OCI-LY7 (cell line): ENCODE results near the gene MTA3. TPM values are rescaled to one million over a fixed set of nuclear protein-coding genes. Genes with fewer than 3 reads are reported as not detected.

Source experiments
- BruUV-seq: library from RNA; stranded (reverse); fragments of 400-500 nt; replicated peaks from 2 replicates; lab custom pipeline; 2021; lab: Mats Ljungman, UMichigan
- CTCF ChIA-PET: fragments of 300-600 bp; sonication (Branson Sonifier 250); formaldehyde crosslinking; loops from one replicate; lab custom pipeline; 2022; ENCODE audit warnings: antibody characterized with exemption; ENCODE audit not compliant: unreplicated experiment; lab: Charles Lee
- POLR2A ChIA-PET: fragments of 300-600 bp; sonication (Branson Sonifier 250); formaldehyde crosslinking; loops from one replicate; lab custom pipeline; 2022; ENCODE audit warnings: antibody characterized with exemption; lab: Charles Lee
- DNase-seq: peaks from one replicate; pipeline ENCODE4 v3.0.0-alpha.2; 2015; ENCODE audit warnings: low spot score
- H2AFZ ChIP-seq: fragments of 200-600 bp; sonication (generic), shearing (Covaris generic); 2 replicates; pipeline ENCODE4 v1.6.1; 2014; ENCODE audit warnings: mild to moderate bottlenecking, antibody characterized with exemption, low read length, moderate library complexity
- H3K27ac ChIP-seq: fragments of 200-600 bp; sonication (generic); 2 replicates; pipeline ENCODE4 v1.5.1; 2014; ENCODE audit warnings: mixed run types, low read depth, mild to moderate bottlenecking, moderate library complexity, low read length, inconsistent platforms; ENCODE audit not compliant: poor library complexity, severe bottlenecking
- H3K36me3 ChIP-seq: fragments of 200-600 bp; sonication (generic); 2 replicates; pipeline ENCODE4 v1.6.1; 2014; ENCODE audit warnings: mild to moderate bottlenecking, antibody characterized with exemption, low read length, moderate library complexity, mixed read lengths; ENCODE audit not compliant: insufficient read depth
- H3K4me1 ChIP-seq: fragments of 200-600 bp; sonication (generic); 2 replicates; pipeline ENCODE4 v1.5.1; 2014; ENCODE audit warnings: mild to moderate bottlenecking, low read length; ENCODE audit not compliant: insufficient read depth, poor library complexity, severe bottlenecking
- H3K4me2 ChIP-seq: fragments of 200-600 bp; sonication (generic); 2 replicates; pipeline ENCODE4 v1.6.1; 2014; ENCODE audit warnings: mild to moderate bottlenecking, low read length
- H3K4me3 ChIP-seq: fragments of 200-600 bp; sonication (generic); 2 replicates; pipeline ENCODE4 v1.5.1; 2014; ENCODE audit warnings: mild to moderate bottlenecking, low read depth, low read length; ENCODE audit not compliant: poor library complexity, severe bottlenecking
- H3K79me2 ChIP-seq: fragments of 200-600 bp; sonication (generic); 2 replicates; pipeline ENCODE4 v1.6.1; 2016; ENCODE audit warnings: low read depth, mild to moderate bottlenecking, low read length, moderate library complexity, mixed read lengths; ENCODE audit not compliant: insufficient read depth
- H3K9me2 ChIP-seq: fragments of 200-600 bp; sonication (generic); 2 replicates; pipeline ENCODE4 v1.6.1; 2016; ENCODE audit warnings: mild to moderate bottlenecking, low read length, mixed read lengths; ENCODE audit not compliant: insufficient read depth
- H3K9me3 ChIP-seq: fragments of 200-600 bp; sonication (generic); 2 replicates; pipeline ENCODE4 v1.6.1; 2014; ENCODE audit warnings: mild to moderate bottlenecking, mixed run types, low read length, mixed read lengths
- H4K20me1 ChIP-seq: fragments of 200-600 bp; sonication (generic); 2 replicates; pipeline ENCODE4 v1.6.1; 2014; ENCODE audit warnings: mild to moderate bottlenecking, antibody characterized with exemption, low read length, moderate library complexity, mixed read lengths; ENCODE audit not compliant: insufficient read depth
- CTCF ChIP-seq: fragments of 200-600 bp; sonication (generic); conservative IDR thresholded peaks from 2 replicates; pipeline ENCODE4 v1.5.1; 2014; ENCODE audit warnings: mild to moderate bottlenecking, antibody characterized with exemption, low read length, moderate library complexity, mixed read lengths
- EZH2phosphoT487 ChIP-seq: fragments of 200-600 bp; sonication (generic); IDR thresholded peaks from 2 replicates; pipeline ENCODE4 v1.6.1; 2018; ENCODE audit warnings: low read depth, borderline replicate concordance, mild to moderate bottlenecking, mixed run types, antibody characterized with exemption, low read length, moderate library complexity, mixed read lengths
- intact Hi-C: fragments of 100-400 bp; cut with micrococcal nuclease; formaldehyde crosslinking; loops from one replicate; pipeline ENCODE4 v1.10.0; 2022; ENCODE audit not compliant: unreplicated experiment
- total RNA-seq, 2 experiments: library from RNA; depleted of rRNA in 1 of 2; stranded (reverse); fragments of >200 nt in 1 of 2; shearing (Covaris generic) in 1 of 2; gene quantifications; 2 replicates each; pipeline ENCODE4 v1.2.3, GENCODE V29; 2014 to 2022

MTA3 gene
- total RNA-seq, 2 experiments from 2014 or later = 72.7 to 205 TPM

DNA sequence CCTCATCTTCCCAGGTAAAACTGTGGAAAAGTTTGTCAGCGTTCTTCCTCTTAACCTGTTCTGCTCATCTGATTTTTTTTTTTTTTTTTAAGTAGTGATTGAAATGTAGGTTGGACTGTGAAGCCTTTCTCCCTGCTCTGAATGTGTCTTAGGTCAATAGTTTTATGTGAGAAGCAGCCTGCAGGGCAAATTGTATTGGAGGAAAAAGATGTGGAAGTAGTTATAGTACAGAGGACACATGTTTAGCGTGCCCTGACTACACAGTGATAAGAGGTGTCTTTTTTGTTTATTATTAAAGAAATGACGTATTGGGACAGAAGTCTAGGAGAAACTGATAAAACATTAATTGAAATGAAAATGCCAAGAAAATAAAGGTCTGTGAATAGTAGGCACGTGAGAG lies 1.5 kb downstream of the MTA3 start:
- peak overlapping the region; percentile 96 for H3K4me3 ChIP-seq
- peak; percentile 32 for DNase-seq
- H3K9me3 ChIP-seq = no peaks in the 10 kb centered on the region
- no peak for TF ChIP-seq EZH2phosphoT487
- no peak for TF ChIP-seq CTCF
- H2AFZ ChIP-seq = no peak overlapping the region
- peaks cover 63% of the 10 kb centered on the region for H3K4me1 ChIP-seq
- peak overlapping the region; percentile 99 for H3K27ac ChIP-seq
- peaks cover 56% of the 10 kb centered on the region for H3K79me2 ChIP-seq
- ChIA-PET CTCF (no interaction called here), POLR2A (interaction anchor here (1.3 to 2.9 kb wide), 5 partner anchors 8 to 72 kb away, joined by 3 to 27 read pairs (median 4); no protein-coding TSS in a partner anchor)
- intact Hi-C loops = loop anchor here (2.0 to 10.0 kb wide), 4 partner anchors 29 to 645 kb away; no protein-coding TSS in a partner anchor
- H3K36me3 ChIP-seq = peaks cover 54% of the 10 kb centered on the region
- H3K9me2 ChIP-seq = no peaks in the 10 kb centered on the region
- peak overlapping the region; percentile 90 for H3K4me2 ChIP-seq
- BruUV-seq = no TSS peak
- H4K20me1 ChIP-seq = no peaks in the 10 kb centered on the region

DNA sequence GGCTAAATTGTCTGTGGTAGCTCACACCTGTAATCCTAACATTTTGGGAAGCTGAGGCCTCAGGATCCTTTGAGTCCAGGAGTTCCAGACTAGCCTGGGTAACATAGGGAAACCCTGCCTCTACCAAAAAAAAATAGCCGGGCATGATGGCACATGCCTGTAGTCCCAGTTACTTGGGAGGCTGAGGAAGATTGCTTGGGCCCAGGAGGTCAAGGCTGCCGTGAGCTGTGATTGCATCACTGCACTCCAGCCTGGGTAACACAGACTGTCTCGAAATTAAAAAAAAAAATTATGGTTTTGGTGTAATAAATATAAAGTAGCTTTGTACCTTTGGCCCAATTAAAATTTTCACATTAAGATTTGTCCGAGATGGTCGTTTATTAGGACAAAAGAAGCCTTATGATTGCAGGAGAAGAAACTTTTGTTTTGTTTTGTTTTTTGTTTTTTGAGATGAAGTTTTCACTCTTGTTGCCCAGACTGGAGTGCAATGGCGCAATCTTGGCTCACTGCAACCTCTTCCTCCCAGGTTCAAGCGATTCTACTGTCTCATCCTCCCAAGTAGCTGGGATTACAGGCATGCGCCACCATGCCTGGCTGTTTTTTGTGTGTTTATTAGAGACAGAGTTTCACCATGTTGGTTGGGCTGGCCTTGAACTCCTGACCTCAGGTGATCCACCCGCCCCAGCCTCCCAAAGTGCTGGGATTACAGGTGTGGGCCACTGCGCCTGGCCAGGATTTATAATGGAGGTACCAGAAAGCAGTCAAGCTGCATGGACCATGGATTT lies 4.1 kb downstream of the MTA3 start:
- TF ChIP-seq CTCF = no peak
- TF ChIP-seq EZH2phosphoT487 = no peak
- Histone ChIP-seq H3K27ac (no peak overlapping the region), H3K36me3 (peaks cover 79% of the 10 kb centered on the region), H3K9me2 (no peaks in the 10 kb centered on the region), H3K4me3 (no peak overlapping the region), H2AFZ (no peak overlapping the region), H3K4me1 (peaks cover 50% of the 10 kb centered on the region), H3K9me3 (no peaks in the 10 kb centered on the region), H3K79me2 (peaks cover 82% of the 10 kb centered on the region), H3K4me2 (peak overlapping the region; percentile 13; the same call in 1 of the 2 replicates), H4K20me1 (0 out of 2 replicates have a peak, but pooled peaks cover 8% of the 10 kb centered on the region)
- intact Hi-C loops = no loop called here
- BruUV-seq = no TSS peak
- ChIA-PET POLR2A (interaction anchor here (1.0 to 2.9 kb wide), 4 partner anchors 14 to 33 kb away, joined by 4 to 27 read pairs (median 6); no protein-coding TSS in a partner anchor), CTCF (no interaction called here)
- no peak for DNase-seq
